Body of pancreas (tissue), 4 donors: ENCODE results near the gene SNAP25.

Source experiments
- POLR2A ChIP-seq, 3 donors: fragments of 450-650 bp; IDR thresholded peaks; one replicate each; pipeline ENCODE4 v1.6.1; 2016; ENCODE audit warnings: antibody characterized with exemption in 3 of 3, mild to moderate bottlenecking in 2 of 3
- TF ChIP-seq, protein P1 (sequence below), 7 experiments: fragments of 450-650 bp in 4 of 7; fragments of 200-600 bp in 3 of 7; sonication (generic) in 3 of 7; IDR thresholded peaks; one replicate each; pipeline ENCODE4 v1.5.1; 2016 to 2019; ENCODE audit warnings: antibody characterized with exemption in 7 of 7

DNA sequence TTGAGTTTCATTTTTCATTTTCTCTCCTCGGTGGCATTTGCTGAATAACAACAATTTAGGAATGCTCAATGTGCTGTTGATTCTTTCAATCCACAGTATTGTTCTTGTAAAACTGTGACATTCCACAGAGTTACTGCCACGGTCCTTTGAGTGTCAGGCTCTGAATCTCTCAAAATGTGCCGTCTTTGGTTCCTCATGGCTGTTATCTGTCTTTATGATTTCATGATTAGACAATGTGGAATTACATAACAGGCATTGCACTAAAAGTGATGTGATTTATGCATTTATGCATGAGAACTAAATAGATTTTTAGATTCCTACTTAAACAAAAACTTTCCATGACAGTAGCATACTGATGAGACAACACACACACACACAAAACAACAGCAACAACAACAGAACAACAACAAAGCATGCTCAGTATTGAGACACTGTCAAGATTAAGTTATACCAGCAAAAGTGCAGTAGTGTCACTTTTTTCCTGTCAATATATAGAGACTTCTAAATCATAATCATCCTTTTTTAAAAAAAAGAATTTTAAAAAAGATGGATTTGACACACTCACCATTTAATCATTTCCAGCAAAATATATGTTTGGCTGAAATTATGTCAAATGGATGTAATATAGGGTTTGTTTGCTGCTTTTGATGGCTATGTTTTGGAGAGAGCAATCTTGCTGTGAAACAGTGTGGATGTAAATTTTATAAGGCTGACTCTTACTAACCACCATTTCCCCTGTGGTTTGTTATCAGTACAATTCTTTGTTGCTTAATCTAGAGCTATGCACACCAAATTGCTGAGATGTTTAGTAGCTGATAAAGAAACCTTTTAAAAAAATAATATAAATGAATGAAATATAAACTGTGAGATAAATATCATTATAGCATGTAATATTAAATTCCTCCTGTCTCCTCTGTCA is 88.1 kb downstream of the SNAP25 start:
- TF ChIP-seq, protein P1, sequence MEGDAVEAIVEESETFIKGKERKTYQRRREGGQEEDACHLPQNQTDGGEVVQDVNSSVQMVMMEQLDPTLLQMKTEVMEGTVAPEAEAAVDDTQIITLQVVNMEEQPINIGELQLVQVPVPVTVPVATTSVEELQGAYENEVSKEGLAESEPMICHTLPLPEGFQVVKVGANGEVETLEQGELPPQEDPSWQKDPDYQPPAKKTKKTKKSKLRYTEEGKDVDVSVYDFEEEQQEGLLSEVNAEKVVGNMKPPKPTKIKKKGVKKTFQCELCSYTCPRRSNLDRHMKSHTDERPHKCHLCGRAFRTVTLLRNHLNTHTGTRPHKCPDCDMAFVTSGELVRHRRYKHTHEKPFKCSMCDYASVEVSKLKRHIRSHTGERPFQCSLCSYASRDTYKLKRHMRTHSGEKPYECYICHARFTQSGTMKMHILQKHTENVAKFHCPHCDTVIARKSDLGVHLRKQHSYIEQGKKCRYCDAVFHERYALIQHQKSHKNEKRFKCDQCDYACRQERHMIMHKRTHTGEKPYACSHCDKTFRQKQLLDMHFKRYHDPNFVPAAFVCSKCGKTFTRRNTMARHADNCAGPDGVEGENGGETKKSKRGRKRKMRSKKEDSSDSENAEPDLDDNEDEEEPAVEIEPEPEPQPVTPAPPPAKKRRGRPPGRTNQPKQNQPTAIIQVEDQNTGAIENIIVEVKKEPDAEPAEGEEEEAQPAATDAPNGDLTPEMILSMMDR (IDR thresholded peaks at IDR 0.05), result no peak
- no peak for TF ChIP-seq POLR2A (IDR thresholded peaks at IDR 0.05)
